ENCODE data around the gene C22orf42. TPM values are rescaled to one million over a fixed set of nuclear protein-coding genes. Genes with fewer than 3 reads are reported as not detected.
"Not testable (repeated sequence)": the region's sequence is repeated elsewhere in the genome, so short reads cannot be mapped to it uniquely, and the experiment has no call there.

Gene C22orf42
- total and polyA plus RNA-seq, 5 donors = not detected

- DNase-seq; ATAC-seq; H3K9me3 ChIP-seq (ENCODE audit: control insufficient read depth, low read length); H3K4me1 ChIP-seq (ENCODE audit: control insufficient read depth, insufficient read depth, low read length); H3K27me3 ChIP-seq (ENCODE audit: control insufficient read depth, insufficient read depth); intact Hi-C loops (cut with DNase I); H3K4me3 ChIP-seq (ENCODE audit: low read length); H3K27ac ChIP-seq (ENCODE audit: low read length): not testable (repeated sequence)
- WGBS = 90% methylated on average over 4 of the region's 4 CpGs
Observed at GRCh38 chr22:32148372-32148771, 10.7 kb downstream of the C22orf42 start.

GRCh38 chr22:32147128-32147527 is 12.0 kb downstream of the C22orf42 start:
- DNase-seq; H3K4me3 ChIP-seq (ENCODE audit: low read length); H3K4me1 ChIP-seq (ENCODE audit: control insufficient read depth, insufficient read depth, low read length); H3K27ac ChIP-seq (ENCODE audit: low read length); intact Hi-C loops (cut with DNase I); H3K27me3 ChIP-seq (ENCODE audit: control insufficient read depth, insufficient read depth); ATAC-seq; H3K9me3 ChIP-seq (ENCODE audit: control insufficient read depth, low read length): not testable (repeated sequence)
- WGBS = 81% methylated on average over 8 of the region's 8 CpGs

DNA sequence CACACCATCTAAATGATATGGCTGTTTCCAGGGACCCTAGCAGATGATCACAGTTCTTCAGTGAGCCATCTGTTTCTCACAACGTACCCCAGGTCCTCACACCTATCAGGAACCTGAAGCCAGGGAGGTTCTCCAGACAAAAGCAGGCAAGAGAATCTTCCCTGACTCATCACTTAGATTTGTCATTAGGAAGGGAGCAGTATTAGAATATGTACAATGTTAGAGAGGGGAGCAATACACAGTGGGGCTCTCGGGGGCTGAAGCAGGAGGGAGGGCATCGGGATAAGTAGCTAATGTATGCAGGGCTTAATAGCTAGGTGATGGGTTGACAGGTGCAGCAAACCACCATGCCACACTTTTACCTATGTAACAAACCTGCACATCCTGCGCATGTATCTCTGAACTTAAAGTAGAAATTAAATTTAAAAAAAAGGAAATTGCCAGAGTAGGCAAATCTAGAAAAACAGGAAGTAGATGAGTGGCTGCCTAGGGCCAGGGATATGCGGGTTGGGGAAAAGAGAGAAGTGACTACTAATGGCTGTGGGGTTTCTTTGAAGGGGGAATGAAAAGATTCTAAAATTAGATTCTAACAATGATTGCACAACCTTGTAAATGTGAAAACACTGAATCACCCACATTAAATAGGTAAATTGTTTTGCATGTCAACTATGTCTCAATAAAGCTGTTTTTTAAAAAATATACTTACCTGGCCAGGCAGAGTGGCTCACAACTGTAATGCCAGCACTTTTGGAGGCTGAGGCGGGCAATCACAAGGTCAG is 14.4 kb downstream of the C22orf42 start:
- 74% methylated on average over 6 of the region's 6 CpGs for WGBS
- Histone ChIP-seq H3K27ac (ENCODE audit: low read length) (no peak overlapping the region), H3K9me3 (ENCODE audit: control insufficient read depth, low read length) (no peaks in the 10 kb centered on the region), H3K4me3 (ENCODE audit: low read length) (no peak overlapping the region), H3K4me1 (ENCODE audit: control insufficient read depth, insufficient read depth, low read length) (no peaks in the 10 kb centered on the region), H3K27me3 (ENCODE audit: control insufficient read depth, insufficient read depth) (no peaks in the 10 kb centered on the region)
- intact Hi-C loops (cut with DNase I) = no loop called here
- ATAC-seq (peak; percentile 33 to 40), DNase-seq (no peak)

GRCh38 chr22:32142600-32142999 is 16.5 kb downstream of the C22orf42 start:
- H3K9me3 ChIP-seq (ENCODE audit: control insufficient read depth, low read length) = no peaks in the 10 kb centered on the region
- intact Hi-C loops (cut with DNase I) = no loop called here

DNA sequence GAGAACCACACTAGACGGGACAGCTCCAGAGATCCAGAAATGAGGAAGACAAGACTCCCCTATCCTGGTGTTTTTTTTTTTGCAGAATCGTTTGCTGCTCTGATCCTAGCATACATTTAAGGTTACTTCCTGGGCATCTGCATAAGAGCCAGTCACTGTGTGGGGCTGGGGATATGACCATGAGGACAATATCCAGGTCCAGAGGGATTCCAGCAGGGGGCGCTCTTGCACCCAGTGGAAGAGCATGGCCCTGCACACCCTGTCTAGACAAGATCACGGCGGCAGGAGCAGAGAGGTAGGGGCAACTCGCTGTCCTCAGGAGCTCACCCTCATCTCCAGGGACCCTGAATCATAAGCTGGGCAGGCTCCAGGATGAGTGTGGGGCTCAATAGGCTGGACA is 18.4 kb downstream of the C22orf42 start:
- H3K27me3 ChIP-seq (ENCODE audit: control insufficient read depth, insufficient read depth); H3K27ac ChIP-seq (ENCODE audit: low read length); intact Hi-C loops (cut with DNase I); H3K4me3 ChIP-seq (ENCODE audit: low read length); DNase-seq; H3K9me3 ChIP-seq (ENCODE audit: control insufficient read depth, low read length); H3K4me1 ChIP-seq (ENCODE audit: control insufficient read depth, insufficient read depth, low read length): not testable (repeated sequence)
- 52% methylated on average over 6 of the region's 6 CpGs for WGBS
- peak; percentile 36 to 60 for ATAC-seq

More at GRCh38 chr22:32142600-32142999, 16.5 kb downstream of the C22orf42 start:
- Histone ChIP-seq H3K4me1 (ENCODE audit: control insufficient read depth, insufficient read depth, low read length) (no peaks in the 10 kb centered on the region), H3K27me3 (ENCODE audit: control insufficient read depth, insufficient read depth) (no peaks in the 10 kb centered on the region), H3K4me3 (ENCODE audit: low read length) (no peak overlapping the region), H3K27ac (ENCODE audit: low read length) (no peak overlapping the region)
- no peak for DNase-seq
- ATAC-seq = no peak

DNA sequence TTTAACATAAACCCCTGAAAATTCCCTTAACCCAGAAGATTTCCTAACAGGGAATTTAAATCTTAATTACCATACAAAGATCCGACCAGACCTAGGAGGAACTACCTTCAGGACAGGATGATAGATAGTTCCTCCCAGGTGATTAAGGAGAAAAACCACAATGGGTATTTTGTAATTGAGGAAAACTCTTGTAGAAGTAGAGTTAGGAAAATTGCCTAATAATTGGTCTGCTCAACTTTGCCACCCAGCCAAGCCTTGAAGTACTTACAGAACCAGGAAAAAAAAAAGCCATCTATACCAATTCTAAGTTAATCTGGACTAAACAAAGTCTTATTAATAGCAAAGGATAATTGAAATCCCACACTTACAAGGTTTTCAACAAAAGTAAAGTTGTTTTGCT is 20.5 kb downstream of the C22orf42 start:
- H3K4me1 ChIP-seq (ENCODE audit: control insufficient read depth, insufficient read depth, low read length); intact Hi-C loops (cut with DNase I); H3K9me3 ChIP-seq (ENCODE audit: control insufficient read depth, low read length); DNase-seq; ATAC-seq; H3K27me3 ChIP-seq (ENCODE audit: control insufficient read depth, insufficient read depth); H3K4me3 ChIP-seq (ENCODE audit: low read length); H3K27ac ChIP-seq (ENCODE audit: low read length): not testable (repeated sequence)
- 50% methylated on average over 1 of the region's 1 CpG for WGBS

GRCh38 chr22:32137731-32138324 is 21.3 kb downstream of the C22orf42 start:
- H3K4me1 ChIP-seq (ENCODE audit: control insufficient read depth, insufficient read depth, low read length); H3K9me3 ChIP-seq (ENCODE audit: control insufficient read depth, low read length); DNase-seq; intact Hi-C loops (cut with DNase I); H3K27me3 ChIP-seq (ENCODE audit: control insufficient read depth, insufficient read depth): not testable (repeated sequence)
- Histone ChIP-seq H3K4me3 (ENCODE audit: low read length) (peak overlapping the region; percentile 19), H3K27ac (ENCODE audit: low read length) (peak overlapping the region; percentile 54)
- 53% methylated on average over 16 of the region's 16 CpGs for WGBS
- peak in 1 of 2 donors; percentile 38 for ATAC-seq

- H3K9me3 ChIP-seq (ENCODE audit: control insufficient read depth, low read length); intact Hi-C loops (cut with DNase I); ATAC-seq; H3K4me1 ChIP-seq (ENCODE audit: control insufficient read depth, insufficient read depth, low read length); H3K27me3 ChIP-seq (ENCODE audit: control insufficient read depth, insufficient read depth); DNase-seq; H3K4me3 ChIP-seq (ENCODE audit: low read length); H3K27ac ChIP-seq (ENCODE audit: low read length): not testable (repeated sequence)
- 67% methylated on average over 4 of the region's 4 CpGs for WGBS
Observed at GRCh38 chr22:32136881-32137280, 22.2 kb downstream of the C22orf42 start.

- DNase-seq; H3K27ac ChIP-seq (ENCODE audit: low read length); intact Hi-C loops (cut with DNase I); H3K4me1 ChIP-seq (ENCODE audit: control insufficient read depth, insufficient read depth, low read length); H3K9me3 ChIP-seq (ENCODE audit: control insufficient read depth, low read length); H3K4me3 ChIP-seq (ENCODE audit: low read length); H3K27me3 ChIP-seq (ENCODE audit: control insufficient read depth, insufficient read depth): not testable (repeated sequence)
- ATAC-seq = peak in 1 of 2 donors; percentile 44
- WGBS = 57% methylated on average over 3 of the region's 3 CpGs
Observed at GRCh38 chr22:32135958-32136357, 23.1 kb downstream of the C22orf42 start.

GRCh38 chr22:32134796-32135195 is 24.3 kb downstream of the C22orf42 start:
- intact Hi-C loops (cut with DNase I); ATAC-seq: not testable (repeated sequence)
- WGBS = 94% methylated on average over 14 of the region's 14 CpGs

GRCh38 chr22:32132783-32133182 is 26.3 kb downstream of the C22orf42 start:
- intact Hi-C loops (cut with DNase I) = no loop called here
- no peaks in the 10 kb centered on the region for H3K9me3 ChIP-seq (ENCODE audit: control insufficient read depth, low read length)
- H3K4me3 ChIP-seq (ENCODE audit: low read length) = no peak overlapping the region
- DNase-seq (no peak), ATAC-seq (no peak)
- no peaks in the 10 kb centered on the region for H3K27me3 ChIP-seq (ENCODE audit: control insufficient read depth, insufficient read depth)
- no peaks in the 10 kb centered on the region for H3K4me1 ChIP-seq (ENCODE audit: control insufficient read depth, insufficient read depth, low read length)
- no peak overlapping the region for H3K27ac ChIP-seq (ENCODE audit: low read length)
- 84% methylated on average over 1 of the region's 1 CpG for WGBS

More at GRCh38 chr22:32134796-32135195, 24.3 kb downstream of the C22orf42 start:
- H3K4me1 ChIP-seq (ENCODE audit: control insufficient read depth, insufficient read depth, low read length); H3K4me3 ChIP-seq (ENCODE audit: low read length); DNase-seq; H3K9me3 ChIP-seq (ENCODE audit: control insufficient read depth, low read length); H3K27me3 ChIP-seq (ENCODE audit: control insufficient read depth, insufficient read depth); H3K27ac ChIP-seq (ENCODE audit: low read length): not testable (repeated sequence)
